Heart left ventricle (tissue), 16 donors: Measurements from ENCODE around the gene WNT9A. TPM values are rescaled to one million over a fixed set of nuclear protein-coding genes. Genes with fewer than 3 reads are reported as not detected.

ENCODE experiments used
- ATAC-seq, 4 donors: fragments of 200-7000 bp; cut with Tn5 transposase; one replicate each; pipeline ENCODE4 v1.9.1; 2020 to 2022; ENCODE audit warnings: moderate library complexity in 4 of 4, mild to moderate bottlenecking in 3 of 4, moderate number of reproducible peaks in 1 of 4
- DNase-seq, 5 donors: peaks; one replicate each; pipeline ENCODE4 v3.0.0-alpha.2; 2020
- H3K27ac ChIP-seq, 12 donors: fragments of 200-600 bp; sonication (generic) in 4 of 12; one replicate each; pipeline versions ENCODE4 v1.5.0 to v1.8.0; 2016 to 2022; ENCODE audit warnings: mild to moderate bottlenecking in 2 of 12
- H3K27me3 ChIP-seq, 9 donors: fragments of 200-600 bp; sonication (generic) in 2 of 9; one replicate each; pipeline versions ENCODE4 v1.5.1 to v1.8.0; 2016 to 2022; ENCODE audit warnings: mild to moderate bottlenecking in 3 of 9
- H3K36me3 ChIP-seq, 9 donors: fragments of 200-600 bp; sonication (generic) in 2 of 9; one replicate each; pipeline versions ENCODE4 v1.5.0 to v1.8.0; 2018 to 2022; ENCODE audit warnings: mild to moderate bottlenecking in 2 of 9
- H3K4me1 ChIP-seq, 12 donors: fragments of 200-600 bp; sonication (generic) in 4 of 12; one replicate each; pipeline versions ENCODE4 v1.5.0 to v1.8.0; 2016 to 2022; ENCODE audit warnings: mild to moderate bottlenecking in 3 of 12
- H3K4me3 ChIP-seq, 12 donors: fragments of 200-600 bp; sonication (generic) in 4 of 12; one replicate each; pipeline versions ENCODE4 v1.5.0 to v1.8.0; 2017 to 2022; ENCODE audit warnings: mild to moderate bottlenecking in 9 of 12, moderate library complexity in 4 of 12
- H3K9me3 ChIP-seq, 12 donors: fragments of 200-600 bp; sonication (generic) in 4 of 12; one replicate each; pipeline versions ENCODE4 v1.5.0 to v1.8.0; 2016 to 2022; ENCODE audit warnings: mild to moderate bottlenecking in 1 of 12
- CTCF ChIP-seq, 12 donors: fragments of 200-600 bp; sonication (generic) in 4 of 12; IDR thresholded peaks; one replicate each; pipeline versions ENCODE4 v1.5.0 to v1.8.0; 2018 to 2022; ENCODE audit warnings: antibody characterized with exemption in 12 of 12, mild to moderate bottlenecking in 5 of 12
- POLR2A ChIP-seq, 2 donors: fragments of 450-650 bp; IDR thresholded peaks; one replicate each; pipeline ENCODE4 v1.6.1; 2017; ENCODE audit warnings: antibody characterized with exemption in 2 of 2, mild to moderate bottlenecking in 2 of 2, moderate library complexity in 2 of 2
- WGBS, 4 donors: extraction: QIAGEN DNeasy Blood & Tissue Kit in 2 of 4; methylation state at CpG; one replicate each; pipeline versions ENCODE4 v1.1.5 to v1.1.7; 2013 to 2018; 5-methylcytosine and 5-hydroxymethylcytosine counted together
- intact Hi-C, 10 donors: fragments of 100-400 bp; cut with DNase I; formaldehyde crosslinking; loops; one replicate each; pipeline versions ENCODE4 v1.11.1 to v1.14.2; 2022
- polyA plus RNA-seq, 2 donors: library from polyadenylated mRNA; stranded (reverse); fragments of 200-250 nt; gene quantifications; one replicate each; pipeline ENCODE4 v1.2.3, GENCODE V29; 2013
- total RNA-seq, 9 donors: library from RNA; depleted of rRNA in 2 of 9; stranded (reverse); fragments of >200 nt in 2 of 9; fragmentation: NEBNext Ultra II Directional in 3 of 9; extraction: Animal tissue kit (Norgen Biotek cat#: 25700) in 3 of 9; gene quantifications; one replicate each; pipeline versions ENCODE4 v1.1.0 to v1.2.4, GENCODE V29; 2016 to 2023
- donor health status: ischemic (EF 13 %, LVEDD 7.1; RV severe dilation, severe dysfunction).
- donor health status: healthy with polysubstance abuse.
- donor health status: DM: no; HTN: yes; CAD: no.
- donor health status: DM: no; HTN: no; CAD: no.
- donor health status: ischemic (EF 25% LVEDD 6.9; RV normal size, moderate dysfunction).
- donor health status: ischemic (EF 25% LVEDD 5.7; RV mildly dilated, moderate dysfunction).
- donor health status: healthy.
- donor health status: DM: yes; HTN: yes; CAD: no.
- donor health status: ischemic (EF 35%, LVEDD 5.7; RV mildly dilated, moderate dysfunction).
- donor health status: nonischemic (EF 11% LVEDD 7.7; RV severe dilation, severe dysfunction).
- donor health status: DM: yes; HTN: yes; CAD: no.
- donor health status: PGD.
- donor health status: ischemic (EF 29% LVEDD 5.4; RV normal size, mild dysfunction).
- donor health status: nonischemic (EF 23%, LVEDD 6.1; RV moderate dilation, normal function).

The WNT9A gene
- total and polyA plus RNA-seq, 11 donors, result 0.54 to 29.8 (median 2.3) TPM

GRCh38 chr1:227889047-227889862, 58.5 kb downstream of the WNT9A start:
- Histone ChIP-seq H3K4me1 (peaks cover 0 to 32% (median 19%) of the 10 kb centered on the region in 12 donors), H3K4me3 (no peak overlapping the region), H3K27ac (peak overlapping the region in 1 of 12 donors; percentile 94), H3K9me3 (no peaks in the 10 kb centered on the region), H3K36me3 (no peaks in the 10 kb centered on the region), H3K27me3 (peaks cover 0 to 5% (median 0%) of the 10 kb centered on the region in 9 donors)
- WGBS, 4 donors, result 50 to 58% (median 53%) methylated on average over 10 to 14 of the region's 14 CpGs
- ATAC-seq, result no peak
- peak in 3 of 5 donors; percentile 5 to 51 (median 19) for DNase-seq
- intact Hi-C loops, result loop anchor here in 1 of 10 donors (2.0 kb wide), 1 partner anchor 46 kb away; no protein-coding TSS in a partner anchor
- TF ChIP-seq POLR2A (IDR thresholded peaks at IDR 0.05), result no peak
- no peak for TF ChIP-seq CTCF (IDR thresholded peaks at IDR 0.05)

- H3K27me3 ChIP-seq, result peaks cover 0 to 5% (median 0%) of the 10 kb centered on the region in 9 donors
- DNase-seq (peak in 1 of 5 donors; percentile 21), ATAC-seq (no peak)
- peaks cover 0 to 32% (median 19%) of the 10 kb centered on the region in 12 donors for H3K4me1 ChIP-seq
- no peak for TF ChIP-seq POLR2A (IDR thresholded peaks at IDR 0.05)
- TF ChIP-seq CTCF (IDR thresholded peaks at IDR 0.05), result no peak
- no peaks in the 10 kb centered on the region for H3K36me3 ChIP-seq
- no peak overlapping the region for H3K4me3 ChIP-seq
- no peaks in the 10 kb centered on the region for H3K9me3 ChIP-seq
- H3K27ac ChIP-seq, result peak overlapping the region in 10 of 12 donors; percentile 60 to 94 (median 92)
- intact Hi-C loops, result loop anchor here in 1 of 10 donors (2.0 kb wide), 1 partner anchor 46 kb away; no protein-coding TSS in a partner anchor
- WGBS, 4 donors, result 94 to 95% (median 95%) methylated on average over 7 to 8 of the region's 8 CpGs
Measured at GRCh38 chr1:227888404-227889046, 59.2 kb downstream of the WNT9A start.

DNA sequence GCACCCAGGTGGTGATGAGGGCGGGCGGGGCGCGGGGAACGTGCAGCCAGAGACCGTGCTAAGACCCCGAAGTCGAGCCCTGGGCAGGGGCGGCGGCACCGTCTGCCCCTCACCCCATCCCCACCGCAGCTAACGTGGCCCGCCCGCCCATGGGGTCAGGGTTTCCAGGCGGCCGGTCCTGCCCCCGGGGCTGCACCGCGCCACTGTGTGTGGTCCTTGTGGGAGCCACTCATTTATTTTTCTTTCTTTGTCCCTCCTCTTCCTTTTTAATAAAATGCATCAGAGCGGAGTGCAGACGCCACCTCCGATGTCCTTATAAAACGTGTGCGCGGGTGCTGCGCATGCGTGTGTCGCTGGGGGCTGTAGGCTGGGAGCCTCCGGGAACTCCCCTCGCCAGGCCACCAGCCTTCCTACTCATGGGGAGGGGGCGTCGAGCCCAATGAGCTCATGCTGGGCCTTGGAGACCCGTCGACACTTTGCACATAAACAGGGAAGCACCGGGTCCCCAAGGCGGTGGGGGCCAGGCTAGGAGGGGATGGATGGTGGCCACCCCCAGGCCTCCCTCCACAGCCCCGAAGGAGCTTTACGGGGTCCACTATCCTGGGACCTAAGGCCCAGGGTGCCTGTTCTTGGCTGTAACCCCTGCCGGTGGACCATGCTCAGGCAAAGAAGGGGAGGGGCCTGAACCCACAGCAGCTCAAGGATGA, 59.9 kb downstream of the WNT9A start:
- Histone ChIP-seq H3K27ac (peak overlapping the region; percentile 60 to 94 (median 90)), H3K36me3 (no peaks in the 10 kb centered on the region), H3K4me1 (peaks cover 0 to 32% (median 19%) of the 10 kb centered on the region in 12 donors), H3K27me3 (peaks cover 0 to 5% (median 0%) of the 10 kb centered on the region in 9 donors), H3K9me3 (no peaks in the 10 kb centered on the region), H3K4me3 (peak overlapping the region; percentile 21 to 67 (median 55))
- ATAC-seq, result peak; percentile 59 to 79 (median 76)
- TF ChIP-seq POLR2A (IDR thresholded peaks at IDR 0.05), result peak in 1 of 2 donors; percentile 39
- TF ChIP-seq CTCF (IDR thresholded peaks at IDR 0.05), result no peak
- intact Hi-C loops, result loop anchor here in 1 of 10 donors (2.0 kb wide), 1 partner anchor 47 kb away; no protein-coding TSS in a partner anchor
- WGBS, 4 donors, result 27 to 34% (median 30%) methylated on average over 28 to 40 of the region's 40 CpGs
- peak; percentile 63 to 87 (median 77) for DNase-seq
